ENCODE results near the gene ADK.

DNA sequence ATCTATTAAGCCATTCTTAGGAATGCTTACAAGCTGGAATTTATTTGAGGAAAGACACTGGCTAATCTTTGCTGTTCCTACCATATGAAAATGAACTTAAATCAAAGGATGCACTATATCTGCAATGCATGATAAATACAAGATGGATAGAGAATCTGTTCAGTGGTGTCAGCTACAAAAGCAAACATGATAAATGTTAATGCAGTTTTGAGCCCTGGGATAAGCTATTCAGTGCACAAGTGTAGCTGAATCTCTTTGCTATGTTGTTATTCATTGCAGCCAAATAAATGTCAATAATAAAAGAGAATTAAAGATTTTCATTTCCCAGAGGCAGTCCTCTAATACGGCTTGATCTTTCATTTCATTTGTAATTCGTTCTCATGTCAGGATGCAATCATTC is 451.6 kb downstream of the ADK start:
- TF ChIP-seq, protein P1, sequence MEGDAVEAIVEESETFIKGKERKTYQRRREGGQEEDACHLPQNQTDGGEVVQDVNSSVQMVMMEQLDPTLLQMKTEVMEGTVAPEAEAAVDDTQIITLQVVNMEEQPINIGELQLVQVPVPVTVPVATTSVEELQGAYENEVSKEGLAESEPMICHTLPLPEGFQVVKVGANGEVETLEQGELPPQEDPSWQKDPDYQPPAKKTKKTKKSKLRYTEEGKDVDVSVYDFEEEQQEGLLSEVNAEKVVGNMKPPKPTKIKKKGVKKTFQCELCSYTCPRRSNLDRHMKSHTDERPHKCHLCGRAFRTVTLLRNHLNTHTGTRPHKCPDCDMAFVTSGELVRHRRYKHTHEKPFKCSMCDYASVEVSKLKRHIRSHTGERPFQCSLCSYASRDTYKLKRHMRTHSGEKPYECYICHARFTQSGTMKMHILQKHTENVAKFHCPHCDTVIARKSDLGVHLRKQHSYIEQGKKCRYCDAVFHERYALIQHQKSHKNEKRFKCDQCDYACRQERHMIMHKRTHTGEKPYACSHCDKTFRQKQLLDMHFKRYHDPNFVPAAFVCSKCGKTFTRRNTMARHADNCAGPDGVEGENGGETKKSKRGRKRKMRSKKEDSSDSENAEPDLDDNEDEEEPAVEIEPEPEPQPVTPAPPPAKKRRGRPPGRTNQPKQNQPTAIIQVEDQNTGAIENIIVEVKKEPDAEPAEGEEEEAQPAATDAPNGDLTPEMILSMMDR (IDR thresholded peaks at IDR 0.05; ENCODE audit: insufficient read depth, low read depth, low read length): no peak
- TF ChIP-seq EZH2 (IDR thresholded peaks at IDR 0.05; ENCODE audit: insufficient read depth, low read length): no peak
